Right renal cortex interstitium (tissue), 3 donors: Measurements from ENCODE around the gene CDKN2A. TPM values are rescaled to one million over a fixed set of nuclear protein-coding genes. Genes with fewer than 3 reads are reported as not detected.

Experiments
- DNase-seq, 3 donors: peaks; one replicate each; pipeline ENCODE4 v3.0.0-alpha.2; 2013; ENCODE audit warnings: low read depth in 3 of 3, low spot score in 2 of 3
- polyA plus RNA-seq, 3 donors: library from polyadenylated mRNA; unstranded; fragments of 120-200 nt; gene quantifications; one replicate each; pipeline ENCODE4 v1.2.1, GENCODE V29; 2013; ENCODE audit not compliant: insufficient read length in 3 of 3

CDKN2A gene
- polyA plus RNA-seq, 3 donors = not detected

- DNase-seq = no peak
These were observed 14.2 kb upstream of the CDKN2A start for GRCh38 chr9:22008384-22008716.

GRCh38 chr9:22005702-22006606 is 11.8 kb upstream of the CDKN2A start:
- DNase-seq = no peak

- no peak for DNase-seq
These were observed 11.0 kb upstream of the CDKN2A start for GRCh38 chr9:22005021-22005701.

- no peak for DNase-seq
These were observed 7.8 kb upstream of the CDKN2A start for GRCh38 chr9:22002038-22002437.

GRCh38 chr9:21998026-21998425 is 3.8 kb upstream of the CDKN2A start:
- DNase-seq = no peak

- DNase-seq = no peak
These were observed 3.3 kb upstream of the CDKN2A start for GRCh38 chr9:21997480-21997879.

GRCh38 chr9:21996858-21997257 is 2.7 kb upstream of the CDKN2A start:
- no peak for DNase-seq

GRCh38 chr9:21996438-21996837 is 2.2 kb upstream of the CDKN2A start:
- no peak for DNase-seq

- no peak for DNase-seq
These were observed 1.6 kb upstream of the CDKN2A start for GRCh38 chr9:21995666-21996398.

GRCh38 chr9:21995006-21995665 is 944 bp upstream of the CDKN2A start:
- DNase-seq = no peak

GRCh38 chr9:21994556-21995005 is 389 bp upstream of the CDKN2A start, which contains the start of gene CDKN2B-AS1:
TSS of gene CDKN2B-AS1 (plus strand) at chr9:21994791.
- no peak for DNase-seq

GRCh38 chr9:21993007-21993406 is 1.2 kb downstream of the CDKN2A start:
- no peak for DNase-seq

- DNase-seq = no peak
These were observed 2.9 kb downstream of the CDKN2A start for GRCh38 chr9:21991072-21991959.

- no peak for DNase-seq
These were observed 4.6 kb downstream of the CDKN2A start for GRCh38 chr9:21989440-21990189.

GRCh38 chr9:21988056-21988990 is 5.9 kb downstream of the CDKN2A start:
- DNase-seq = no peak

GRCh38 chr9:21985964-21986667 is 8.1 kb downstream of the CDKN2A start:
- DNase-seq = no peak

GRCh38 chr9:21984101-21984500 is 10.1 kb downstream of the CDKN2A start:
- no peak for DNase-seq
